OCI-LY7 (cell line): Measurements from ENCODE around the gene UMAD1. TPM values are rescaled to one million over a fixed set of nuclear protein-coding genes. Genes with fewer than 3 reads are reported as not detected.

ENCODE experiments used
- BruUV-seq: library from RNA; stranded (reverse); fragments of 400-500 nt; replicated peaks from 2 replicates; lab custom pipeline; 2021; lab: Mats Ljungman, UMichigan
- CTCF ChIA-PET: fragments of 300-600 bp; sonication (Branson Sonifier 250); formaldehyde crosslinking; loops from one replicate; lab custom pipeline; 2022; ENCODE audit warnings: antibody characterized with exemption; ENCODE audit not compliant: unreplicated experiment; lab: Charles Lee
- POLR2A ChIA-PET: fragments of 300-600 bp; sonication (Branson Sonifier 250); formaldehyde crosslinking; loops from one replicate; lab custom pipeline; 2022; ENCODE audit warnings: antibody characterized with exemption; lab: Charles Lee
- DNase-seq: peaks from one replicate; pipeline ENCODE4 v3.0.0-alpha.2; 2015; ENCODE audit warnings: low spot score
- H2AFZ ChIP-seq: fragments of 200-600 bp; sonication (generic), shearing (Covaris generic); 2 replicates; pipeline ENCODE4 v1.6.1; 2014; ENCODE audit warnings: mild to moderate bottlenecking, antibody characterized with exemption, low read length, moderate library complexity
- H3K27ac ChIP-seq: fragments of 200-600 bp; sonication (generic); 2 replicates; pipeline ENCODE4 v1.5.1; 2014; ENCODE audit warnings: mixed run types, low read depth, mild to moderate bottlenecking, moderate library complexity, low read length, inconsistent platforms; ENCODE audit not compliant: poor library complexity, severe bottlenecking
- H3K36me3 ChIP-seq: fragments of 200-600 bp; sonication (generic); 2 replicates; pipeline ENCODE4 v1.6.1; 2014; ENCODE audit warnings: mild to moderate bottlenecking, antibody characterized with exemption, low read length, moderate library complexity, mixed read lengths; ENCODE audit not compliant: insufficient read depth
- H3K4me1 ChIP-seq: fragments of 200-600 bp; sonication (generic); 2 replicates; pipeline ENCODE4 v1.5.1; 2014; ENCODE audit warnings: mild to moderate bottlenecking, low read length; ENCODE audit not compliant: insufficient read depth, poor library complexity, severe bottlenecking
- H3K4me2 ChIP-seq: fragments of 200-600 bp; sonication (generic); 2 replicates; pipeline ENCODE4 v1.6.1; 2014; ENCODE audit warnings: mild to moderate bottlenecking, low read length
- H3K4me3 ChIP-seq: fragments of 200-600 bp; sonication (generic); 2 replicates; pipeline ENCODE4 v1.5.1; 2014; ENCODE audit warnings: mild to moderate bottlenecking, low read depth, low read length; ENCODE audit not compliant: poor library complexity, severe bottlenecking
- H3K79me2 ChIP-seq: fragments of 200-600 bp; sonication (generic); 2 replicates; pipeline ENCODE4 v1.6.1; 2016; ENCODE audit warnings: low read depth, mild to moderate bottlenecking, low read length, moderate library complexity, mixed read lengths; ENCODE audit not compliant: insufficient read depth
- H3K9me2 ChIP-seq: fragments of 200-600 bp; sonication (generic); 2 replicates; pipeline ENCODE4 v1.6.1; 2016; ENCODE audit warnings: mild to moderate bottlenecking, low read length, mixed read lengths; ENCODE audit not compliant: insufficient read depth
- H3K9me3 ChIP-seq: fragments of 200-600 bp; sonication (generic); 2 replicates; pipeline ENCODE4 v1.6.1; 2014; ENCODE audit warnings: mild to moderate bottlenecking, mixed run types, low read length, mixed read lengths
- H4K20me1 ChIP-seq: fragments of 200-600 bp; sonication (generic); 2 replicates; pipeline ENCODE4 v1.6.1; 2014; ENCODE audit warnings: mild to moderate bottlenecking, antibody characterized with exemption, low read length, moderate library complexity, mixed read lengths; ENCODE audit not compliant: insufficient read depth
- CTCF ChIP-seq: fragments of 200-600 bp; sonication (generic); conservative IDR thresholded peaks from 2 replicates; pipeline ENCODE4 v1.5.1; 2014; ENCODE audit warnings: mild to moderate bottlenecking, antibody characterized with exemption, low read length, moderate library complexity, mixed read lengths
- EZH2phosphoT487 ChIP-seq: fragments of 200-600 bp; sonication (generic); IDR thresholded peaks from 2 replicates; pipeline ENCODE4 v1.6.1; 2018; ENCODE audit warnings: low read depth, borderline replicate concordance, mild to moderate bottlenecking, mixed run types, antibody characterized with exemption, low read length, moderate library complexity, mixed read lengths
- intact Hi-C: fragments of 100-400 bp; cut with micrococcal nuclease; formaldehyde crosslinking; loops from one replicate; pipeline ENCODE4 v1.10.0; 2022; ENCODE audit not compliant: unreplicated experiment
- total RNA-seq, 2 experiments: library from RNA; depleted of rRNA in 1 of 2; stranded (reverse); fragments of >200 nt in 1 of 2; shearing (Covaris generic) in 1 of 2; gene quantifications; 2 replicates each; pipeline ENCODE4 v1.2.3, GENCODE V29; 2014 to 2022

Gene UMAD1
- total RNA-seq, 2 experiments from 2014 or later = 8.7 to 15.2 TPM

GRCh38 chr7:7620644-7621210 is 19.8 kb upstream of the UMAD1 start:
- DNase-seq = no peak
- POLR2A ChIA-PET = interaction anchor here (1.0 kb wide), 1 partner anchor 16 kb away, joined by 3 read pairs; no protein-coding TSS in a partner anchor

GRCh38 chr7:7628476-7628875 is 12.1 kb upstream of the UMAD1 start:
- Histone ChIP-seq H3K27ac (no peak overlapping the region), H3K36me3 (peaks cover 6% of the 10 kb centered on the region; the same call in 1 of the 2 replicates), H3K9me2 (no peaks in the 10 kb centered on the region), H3K4me3 (no peak overlapping the region), H4K20me1 (no peaks in the 10 kb centered on the region), H3K4me1 (no peaks in the 10 kb centered on the region), H2AFZ (no peak overlapping the region), H3K9me3 (no peaks in the 10 kb centered on the region), H3K79me2 (no peaks in the 10 kb centered on the region), H3K4me2 (no peak overlapping the region)
- TF ChIP-seq EZH2phosphoT487 (no peak), CTCF (no peak)
- intact Hi-C loops = no loop called here
- ChIA-PET CTCF (interaction anchor here (0.6 kb wide), 1 partner anchor 1542 kb away, joined by 4 read pairs; no protein-coding TSS in a partner anchor), POLR2A (no interaction called here)
- BruUV-seq = no TSS peak
- DNase-seq = no peak

More at GRCh38 chr7:7620644-7621210, 19.8 kb upstream of the UMAD1 start:
- Histone ChIP-seq H3K9me2 (no peaks in the 10 kb centered on the region), H2AFZ (no peak overlapping the region), H3K4me1 (no peaks in the 10 kb centered on the region), H4K20me1 (no peaks in the 10 kb centered on the region), H3K79me2 (no peaks in the 10 kb centered on the region), H3K4me2 (no peak overlapping the region), H3K27ac (no peak overlapping the region), H3K36me3 (no peaks in the 10 kb centered on the region), H3K9me3 (no peaks in the 10 kb centered on the region), H3K4me3 (no peak overlapping the region)
- CTCF ChIA-PET = no interaction called here
- no TSS peak for BruUV-seq
- TF ChIP-seq CTCF (no peak), EZH2phosphoT487 (no peak)
- intact Hi-C loops = no loop called here

DNA sequence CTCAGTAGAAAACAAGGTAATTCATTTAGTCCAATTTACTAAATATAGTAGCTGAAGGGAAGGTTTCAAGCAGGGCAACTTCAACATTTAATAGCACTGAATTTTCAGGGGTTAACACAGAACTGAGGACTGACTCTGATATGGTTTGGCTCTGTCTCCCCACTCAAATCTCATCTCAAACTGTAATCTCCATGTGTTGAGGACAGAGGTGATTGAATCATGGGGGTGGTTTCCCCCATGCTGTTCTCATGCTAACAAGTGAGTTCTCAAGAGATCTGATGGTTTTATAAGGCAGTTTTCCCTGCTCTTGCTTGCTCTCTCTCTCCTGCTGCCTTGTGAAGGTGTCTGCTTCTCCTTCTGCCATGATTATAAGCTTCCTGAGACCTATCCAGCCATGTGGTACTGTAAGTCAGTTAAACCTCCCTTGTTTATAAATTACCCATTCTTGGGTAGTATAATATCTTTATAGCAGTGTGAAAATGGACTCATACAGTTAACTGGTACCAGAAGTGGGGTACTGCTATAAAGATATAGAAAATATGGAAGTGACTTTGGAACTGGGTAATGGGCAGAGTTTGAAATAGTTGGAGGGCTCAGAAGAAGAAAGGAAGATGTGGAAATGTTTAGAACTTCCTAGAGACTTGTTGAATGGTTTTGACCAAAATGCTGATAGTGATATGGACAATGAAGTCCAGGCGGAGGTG is 9.8 kb upstream of the UMAD1 start:
- Histone ChIP-seq H3K9me3 (no peaks in the 10 kb centered on the region), H3K79me2 (no peaks in the 10 kb centered on the region), H4K20me1 (no peaks in the 10 kb centered on the region), H2AFZ (no peak overlapping the region), H3K9me2 (no peaks in the 10 kb centered on the region), H3K27ac (no peak overlapping the region), H3K4me2 (no peak overlapping the region), H3K4me3 (no peak overlapping the region), H3K36me3 (peaks cover 13% of the 10 kb centered on the region), H3K4me1 (no peaks in the 10 kb centered on the region)
- intact Hi-C loops = no loop called here
- TF ChIP-seq CTCF = no peak
- no peak for TF ChIP-seq EZH2phosphoT487
- no peak for DNase-seq
- no TSS peak for BruUV-seq
- ChIA-PET POLR2A (no interaction called here), CTCF (no interaction called here)
